ENCODE data around the gene DGKQ. TPM values are rescaled to one million over a fixed set of nuclear protein-coding genes. Genes with fewer than 3 reads are reported as not detected.
A peak's percentile ranks its signal among the peaks of the same experiment; 100 is the strongest.

Gene DGKQ
- total and polyA plus RNA-seq, 9 of the 15 experiments (the other 6 are each of a cell fraction or from before 2014, with no cell fraction given) = 0.17 to 22.0 (median 5.6) TPM

GRCh38 chr4:1015179-1015578 lies 41.8 kb upstream of the DGKQ start (continued):
- TF ChIP-seq RBFOX2 (IDR thresholded peaks at IDR 0.05; ENCODE audit: low read depth, low read length) = 0 out of 2 replicates have a peak, but pooled peaks have one; percentile 31

- Histone ChIP-seq H3K4me2 (ENCODE audit: insufficient read depth, low read length) (no peak overlapping the region), H3K79me2 (ENCODE audit: control insufficient read depth, insufficient read depth, low read length) (peaks cover 15% of the 10 kb centered on the region), H2AFZ (ENCODE audit: low read depth, low read length) (no peak overlapping the region), H3K4me1 (replicated peaks in 1 of 2; ENCODE audit: control insufficient read depth in 2 of 2, insufficient read depth in 2 of 2, low read length in 2 of 2) (peaks cover 7 to 88% of the 10 kb centered on the region in 2 experiments; a peak in 4 of 5 replicates), H4K20me1 (replicated peaks; ENCODE audit: control insufficient read depth, insufficient read depth, low read length) (peaks cover 7% of the 10 kb centered on the region; the same call in 1 of the 2 replicates), H3K9ac (ENCODE audit: insufficient read depth in 1 of 2, low read depth in 2 of 2, low read length in 2 of 2) (peak overlapping the region in 1 of 2 experiments; percentile 40; a peak in 2 of 4 replicates), H3K27ac (ENCODE audit: extremely low read depth, low read depth, low read length) (no peak overlapping the region), H3K9me1 (ENCODE audit: control insufficient read depth, insufficient read depth, low read length) (peaks cover 10% of the 10 kb centered on the region), H3K36me3 (ENCODE audit: control insufficient read depth, insufficient read depth, low read length) (peaks cover 12% of the 10 kb centered on the region; the same call in 2 of the 3 replicates), H3K4me3 (no peak overlapping the region), H3K27me3 (ENCODE audit: control insufficient read depth in 2 of 2, insufficient read depth in 2 of 2, low read length in 2 of 2) (no peaks in the 10 kb centered on the region), H3K9me3 (replicated peaks; ENCODE audit: control insufficient read depth, insufficient read depth, low read depth, low read length) (no peaks in the 10 kb centered on the region)
- ATAC-seq (no peak), DNase-seq (ENCODE audit: extremely low read depth in 1 of 4, low spot score in 3 of 4) (peak in 1 of 4 experiments; percentile 7), FAIRE-seq (no peak)
- TF ChIP-seq RBFOX2 (IDR thresholded peaks at IDR 0.05; ENCODE audit: low read depth, low read length) (peak; percentile 52; the same call in 1 of the 2 replicates), PCBP1 (IDR thresholded peaks at IDR 0.05; ENCODE audit: low read depth, low read length, poor library complexity, severe bottlenecking) (peak; percentile 59), CHD7 (IDR thresholded peaks at IDR 0.05; ENCODE audit: low read depth, low read length) (no peak)
- WGBS (ENCODE audit: insufficient coverage, low coverage, missing lambda C conversion rate) = 89% methylated on average over 12 of the region's 36 CpGs
- POLR2A ChIA-PET = interaction anchor here (0.7 to 1.2 kb wide), 2 partner anchors 10 to 13 kb away, joined by 4 read pairs; no protein-coding TSS in a partner anchor
- in situ Hi-C loops (cut with MboI) = no loop called here
- TSS peak; percentile 42 for BruUV-seq (replicated peaks)
- intact Hi-C loops (cut with micrococcal nuclease) = no loop called here
- CTCF ChIA-PET (ENCODE audit: low intra/inter-chr PET ratio) = no interaction called here
Measured at GRCh38 chr4:1014291-1015167, 41.2 kb upstream of the DGKQ start.
